Measurements from ENCODE around the gene GRIFIN.
A peak's percentile ranks its signal among the peaks of the same experiment; 100 is the strongest.

Gene GRIFIN

DNA sequence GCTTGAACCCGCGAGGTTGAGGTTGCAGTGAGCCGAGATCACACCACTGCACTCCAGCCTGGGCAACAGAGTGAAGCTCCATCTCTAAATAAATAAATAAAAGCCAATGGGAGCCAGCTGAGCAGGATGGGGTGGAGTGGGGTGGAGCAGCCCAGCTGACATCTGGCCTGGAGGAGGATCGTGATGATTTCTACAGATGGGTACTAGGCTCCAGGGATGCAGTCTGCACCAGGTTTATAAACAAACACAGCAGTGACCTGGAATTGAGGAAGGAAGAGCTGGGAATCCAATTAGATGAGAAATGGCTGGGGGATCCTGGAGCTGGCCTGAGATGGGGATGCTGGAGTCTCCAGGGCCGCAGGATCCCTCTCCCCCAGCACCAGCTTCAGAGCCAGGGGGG is 7.3 kb upstream of the GRIFIN start:
- Histone ChIP-seq H3K36me3 (ENCODE audit: control insufficient read depth in 2 of 2, insufficient read depth in 1 of 2, low read length in 2 of 2) (no peaks in the 10 kb centered on the region), H3K27ac (ENCODE audit: extremely low read depth, low read depth, low read length) (no peak overlapping the region), H3K9me3 (ENCODE audit: control insufficient read depth, insufficient read depth, low read depth, low read length) (no peaks in the 10 kb centered on the region), H3K4me1 (ENCODE audit: control insufficient read depth, insufficient read depth, low read length) (no peaks in the 10 kb centered on the region), H3K4me3 (ENCODE audit: low read depth, low read length) (no peak overlapping the region)
- POLR2A ChIA-PET: no interaction called here
- CTCF ChIA-PET: interaction anchor here (0.6 to 1.4 kb wide), 9 partner anchors 10 to 1276 kb away, joined by 3 to 10 read pairs (median 3); no protein-coding TSS in a partner anchor
- TF ChIP-seq ZNF311 (tag by site-specific recombination; IDR thresholded peaks at IDR 0.05; ENCODE audit: borderline replicate concordance) (no peak), ZNF174 (tag by site-specific recombination; IDR thresholded peaks at IDR 0.05) (no peak), ZNF621 (tag by site-specific recombination; IDR thresholded peaks at IDR 0.05) (no peak)
- TF ChIP-seq, protein P1, sequence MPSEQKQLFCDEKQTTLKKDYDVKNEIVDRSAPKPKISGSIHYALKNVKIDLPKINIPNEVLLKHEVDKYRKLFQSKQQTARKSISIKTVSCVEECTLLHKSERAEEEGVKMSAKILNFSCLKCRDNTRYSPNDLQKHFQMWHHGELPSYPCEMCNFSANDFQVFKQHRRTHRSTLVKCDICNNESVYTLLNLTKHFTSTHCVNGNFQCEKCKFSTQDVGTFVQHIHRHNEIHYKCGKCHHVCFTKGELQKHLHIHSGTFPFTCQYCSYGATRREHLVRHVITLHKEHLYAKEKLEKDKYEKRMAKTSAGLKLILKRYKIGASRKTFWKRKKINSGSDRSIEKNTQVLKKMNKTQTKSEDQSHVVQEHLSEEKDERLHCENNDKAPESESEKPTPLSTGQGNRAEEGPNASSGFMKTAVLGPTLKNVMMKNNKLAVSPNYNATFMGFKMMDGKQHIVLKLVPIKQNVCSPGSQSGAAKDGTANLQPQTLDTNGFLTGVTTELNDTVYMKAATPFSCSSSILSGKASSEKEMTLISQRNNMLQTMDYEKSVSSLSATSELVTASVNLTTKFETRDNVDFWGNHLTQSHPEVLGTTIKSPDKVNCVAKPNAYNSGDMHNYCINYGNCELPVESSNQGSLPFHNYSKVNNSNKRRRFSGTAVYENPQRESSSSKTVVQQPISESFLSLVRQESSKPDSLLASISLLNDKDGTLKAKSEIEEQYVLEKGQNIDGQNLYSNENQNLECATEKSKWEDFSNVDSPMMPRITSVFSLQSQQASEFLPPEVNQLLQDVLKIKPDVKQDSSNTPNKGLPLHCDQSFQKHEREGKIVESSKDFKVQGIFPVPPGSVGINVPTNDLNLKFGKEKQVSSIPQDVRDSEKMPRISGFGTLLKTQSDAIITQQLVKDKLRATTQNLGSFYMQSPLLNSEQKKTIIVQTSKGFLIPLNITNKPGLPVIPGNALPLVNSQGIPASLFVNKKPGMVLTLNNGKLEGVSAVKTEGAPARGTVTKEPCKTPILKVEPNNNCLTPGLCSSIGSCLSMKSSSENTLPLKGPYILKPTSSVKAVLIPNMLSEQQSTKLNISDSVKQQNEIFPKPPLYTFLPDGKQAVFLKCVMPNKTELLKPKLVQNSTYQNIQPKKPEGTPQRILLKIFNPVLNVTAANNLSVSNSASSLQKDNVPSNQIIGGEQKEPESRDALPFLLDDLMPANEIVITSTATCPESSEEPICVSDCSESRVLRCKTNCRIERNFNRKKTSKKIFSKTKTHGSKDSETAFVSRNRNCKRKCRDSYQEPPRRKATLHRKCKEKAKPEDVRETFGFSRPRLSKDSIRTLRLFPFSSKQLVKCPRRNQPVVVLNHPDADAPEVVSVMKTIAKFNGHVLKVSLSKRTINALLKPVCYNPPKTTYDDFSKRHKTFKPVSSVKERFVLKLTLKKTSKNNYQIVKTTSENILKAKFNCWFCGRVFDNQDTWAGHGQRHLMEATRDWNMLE (tag by site-specific recombination; conservative IDR thresholded peaks at IDR 0.05; ENCODE audit: low read depth): no peak
- TF ChIP-seq, protein P2, sequence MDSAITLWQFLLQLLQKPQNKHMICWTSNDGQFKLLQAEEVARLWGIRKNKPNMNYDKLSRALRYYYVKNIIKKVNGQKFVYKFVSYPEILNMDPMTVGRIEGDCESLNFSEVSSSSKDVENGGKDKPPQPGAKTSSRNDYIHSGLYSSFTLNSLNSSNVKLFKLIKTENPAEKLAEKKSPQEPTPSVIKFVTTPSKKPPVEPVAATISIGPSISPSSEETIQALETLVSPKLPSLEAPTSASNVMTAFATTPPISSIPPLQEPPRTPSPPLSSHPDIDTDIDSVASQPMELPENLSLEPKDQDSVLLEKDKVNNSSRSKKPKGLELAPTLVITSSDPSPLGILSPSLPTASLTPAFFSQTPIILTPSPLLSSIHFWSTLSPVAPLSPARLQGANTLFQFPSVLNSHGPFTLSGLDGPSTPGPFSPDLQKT (IDR thresholded peaks at IDR 0.05; ENCODE audit: borderline replicate concordance, low read depth, low read length): no peak

- Histone ChIP-seq H3K9me3 (ENCODE audit: control insufficient read depth, insufficient read depth, low read depth, low read length) (no peaks in the 10 kb centered on the region), H3K36me3 (ENCODE audit: control insufficient read depth in 2 of 2, insufficient read depth in 1 of 2, low read length in 2 of 2) (no peaks in the 10 kb centered on the region), H3K27ac (ENCODE audit: extremely low read depth, low read depth, low read length) (no peak overlapping the region), H3K4me3 (ENCODE audit: low read depth, low read length) (no peak overlapping the region), H3K4me1 (ENCODE audit: control insufficient read depth, insufficient read depth, low read length) (no peaks in the 10 kb centered on the region)
- TF ChIP-seq ZBTB10 (tag by site-specific recombination; IDR thresholded peaks at IDR 0.05) (no peak), ZNF629 (tag by site-specific recombination; IDR thresholded peaks at IDR 0.05) (no peak), ZNF292 (tag by site-specific recombination; IDR thresholded peaks at IDR 0.05; ENCODE audit: borderline replicate concordance, low read depth) (no peak), ZIC2 (tag by site-specific recombination; IDR thresholded peaks at IDR 0.05) (no peak), ZNF16 (tag by site-specific recombination; IDR thresholded peaks at IDR 0.05; ENCODE audit: low read depth) (no peak), KLF8 (tag by site-specific recombination; IDR thresholded peaks at IDR 0.05) (no peak), YY1 (tag by site-specific recombination; IDR thresholded peaks at IDR 0.05) (peak; percentile 55; the same call in 1 of the 2 replicates), ZFP69B (tag by site-specific recombination; IDR thresholded peaks at IDR 0.05) (no peak)
- TF ChIP-seq, protein P3, sequence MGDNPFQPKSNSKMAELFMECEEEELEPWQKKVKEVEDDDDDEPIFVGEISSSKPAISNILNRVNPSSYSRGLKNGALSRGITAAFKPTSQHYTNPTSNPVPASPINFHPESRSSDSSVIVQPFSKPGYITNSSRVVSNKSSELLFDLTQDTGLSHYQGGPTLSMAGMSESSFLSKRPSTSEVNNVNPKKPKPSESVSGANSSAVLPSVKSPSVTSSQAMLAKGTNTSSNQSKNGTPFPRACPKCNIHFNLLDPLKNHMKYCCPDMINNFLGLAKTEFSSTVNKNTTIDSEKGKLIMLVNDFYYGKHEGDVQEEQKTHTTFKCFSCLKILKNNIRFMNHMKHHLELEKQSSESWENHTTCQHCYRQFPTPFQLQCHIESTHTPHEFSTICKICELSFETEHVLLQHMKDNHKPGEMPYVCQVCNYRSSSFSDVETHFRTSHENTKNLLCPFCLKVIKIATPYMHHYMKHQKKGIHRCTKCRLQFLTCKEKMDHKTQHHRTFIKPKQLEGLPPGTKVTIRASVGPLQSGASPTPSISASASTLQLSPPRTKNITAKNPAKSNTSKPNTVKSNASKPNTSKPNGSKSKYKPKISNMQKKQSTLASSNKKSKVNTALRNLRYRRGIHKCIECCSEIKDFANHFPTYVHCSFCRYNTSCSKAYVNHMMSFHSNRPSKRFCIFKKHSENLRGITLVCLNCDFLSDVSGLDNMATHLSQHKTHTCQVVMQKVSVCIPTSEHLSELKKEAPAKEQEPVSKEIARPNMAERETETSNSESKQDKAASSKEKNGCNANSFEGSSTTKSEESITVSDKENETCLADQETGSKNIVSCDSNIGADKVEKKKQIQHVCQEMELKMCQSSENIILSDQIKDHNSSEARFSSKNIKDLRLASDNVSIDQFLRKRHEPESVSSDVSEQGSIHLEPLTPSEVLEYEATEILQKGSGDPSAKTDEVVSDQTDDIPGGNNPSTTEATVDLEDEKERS (tag by site-specific recombination; IDR thresholded peaks at IDR 0.05): 0 out of 2 replicates have a peak, but pooled peaks have one; percentile 26
- POLR2A ChIA-PET: no interaction called here
- CTCF ChIA-PET: interaction anchor here (0.6 to 1.4 kb wide), 9 partner anchors 10 to 1276 kb away, joined by 3 to 10 read pairs (median 3); no protein-coding TSS in a partner anchor
These were observed 6.7 kb upstream of the GRIFIN start for GRCh38 chr7:2482725-2483451.

All from HEK293 (cell line).